Hematopoietic multipotent progenitor cell treated with erythropoietin and hydrocortisone succinate and interleukin-3 and kit ligand, for 6 days (in vitro differentiated cells): ENCODE measurements around the gene RAB18.
"Not testable (repeated sequence)": the region's sequence is repeated elsewhere in the genome, so short reads cannot be mapped to it uniquely, and the experiment has no call there.

Experiments used
- DNase-seq: peaks from one replicate; pipeline ENCODE4 v3.0.0-alpha.2; 2015

The RAB18 gene

GRCh38 chr10:27550823-27551222 lies 46.7 kb downstream of the RAB18 start:
- DNase-seq = no peak

DNA sequence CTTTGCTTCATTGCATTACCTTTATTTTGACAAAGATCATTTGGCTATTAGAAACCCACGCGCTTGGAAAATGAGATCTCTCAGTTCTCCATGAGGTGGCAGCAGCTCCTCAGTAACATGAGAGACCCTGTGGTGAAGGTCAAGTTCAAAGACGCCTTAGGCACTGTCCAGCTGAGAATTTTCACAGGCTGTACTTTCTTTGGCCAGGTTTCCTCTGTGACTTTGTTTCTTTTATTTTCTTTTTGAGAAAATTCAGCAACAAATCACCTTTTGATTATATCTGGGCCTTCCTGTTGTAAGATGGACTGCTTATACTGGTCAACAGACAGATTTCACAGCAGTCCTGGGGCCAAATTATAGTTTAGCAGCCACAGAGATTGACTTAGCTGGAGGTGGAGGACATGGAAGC lies 54.5 kb downstream of the RAB18 start:
- peak; percentile 81 for DNase-seq

GRCh38 chr10:27561334-27561733 lies 57.2 kb downstream of the RAB18 start:
- DNase-seq = no peak

- DNase-seq = no peak
Measured at GRCh38 chr10:27564398-27564797, 60.3 kb downstream of the RAB18 start.

DNA sequence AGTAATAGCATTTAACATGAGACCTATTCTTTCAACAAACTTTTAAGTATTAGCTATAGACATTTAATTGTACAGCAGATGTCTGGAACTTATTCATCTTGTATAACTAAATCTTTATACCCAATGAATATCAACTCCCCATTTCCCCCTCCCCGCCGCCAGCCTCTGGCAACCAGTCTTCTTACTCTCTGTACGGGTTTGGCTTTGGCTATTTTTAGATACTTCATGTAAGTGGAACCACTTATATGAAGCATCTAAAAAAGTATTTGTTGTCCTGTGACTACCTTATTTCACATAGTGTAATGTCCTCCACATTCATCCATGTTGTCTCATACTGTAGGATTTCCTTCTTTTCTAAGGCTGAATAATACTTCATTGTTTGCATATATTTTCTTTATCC lies 60.8 kb downstream of the RAB18 start:
- DNase-seq = no peak

GRCh38 chr10:27568196-27569175 lies 64.4 kb downstream of the RAB18 start:
- no peak for DNase-seq

DNA sequence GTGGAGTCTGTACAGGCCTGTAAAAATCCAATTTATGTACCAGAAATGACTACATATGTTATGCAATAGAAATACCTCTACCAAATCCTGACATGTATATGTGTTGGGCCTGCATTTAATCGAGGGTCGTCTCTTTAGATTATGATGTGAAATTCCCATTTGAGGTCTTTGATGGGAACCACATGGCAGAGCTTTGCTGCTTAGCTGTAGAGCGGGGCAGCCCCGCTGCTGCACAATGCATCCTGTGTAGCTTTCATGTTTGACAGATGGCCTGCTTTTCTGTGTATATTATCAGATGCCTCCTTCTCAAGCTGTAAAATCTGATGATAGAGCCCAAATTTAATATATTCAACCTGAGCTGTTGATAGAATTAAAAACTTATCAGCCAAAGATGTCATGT lies 65.8 kb downstream of the RAB18 start:
- no peak for DNase-seq

DNA sequence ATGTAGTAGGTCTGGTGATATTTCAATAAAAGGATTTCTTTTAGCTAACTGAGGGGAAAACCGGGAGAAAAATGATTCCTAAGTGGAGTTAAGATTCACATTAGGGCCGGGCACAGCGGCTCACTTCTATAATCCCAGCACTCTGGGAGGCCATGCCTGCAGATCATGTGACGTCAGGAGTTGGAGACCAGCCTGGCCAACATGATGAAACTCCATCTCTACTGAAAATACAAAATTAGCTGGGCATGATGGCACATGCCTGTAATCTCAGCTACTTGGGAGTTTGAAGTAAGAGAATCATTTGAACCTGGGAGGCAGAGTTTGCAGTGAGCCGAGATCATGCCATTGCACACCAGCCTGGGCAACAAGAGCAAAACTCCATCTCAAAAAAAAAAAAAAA lies 72.9 kb downstream of the RAB18 start:
- DNase-seq = not testable (repeated sequence)

GRCh38 chr10:27578316-27578715 lies 74.2 kb downstream of the RAB18 start:
- DNase-seq = no peak

DNA sequence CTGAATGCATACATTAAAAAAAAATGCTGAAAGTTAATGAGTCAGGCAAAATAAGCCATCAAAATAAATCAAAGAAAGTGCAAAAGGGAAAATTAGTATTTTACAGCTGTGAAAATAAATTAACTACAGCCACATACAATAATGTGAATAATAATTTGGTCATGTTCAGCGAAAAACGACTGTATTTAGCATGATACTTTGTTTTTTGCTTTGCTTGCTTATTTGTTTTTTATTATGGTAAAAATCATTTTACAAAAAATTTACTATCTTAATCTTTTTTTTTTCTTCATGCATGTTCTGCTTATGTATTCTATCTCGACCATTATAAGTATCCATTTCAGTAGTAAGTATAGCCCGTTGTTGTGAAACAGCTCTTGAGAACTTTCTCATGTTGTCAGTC lies 77.1 kb downstream of the RAB18 start:
- no peak for DNase-seq

DNA sequence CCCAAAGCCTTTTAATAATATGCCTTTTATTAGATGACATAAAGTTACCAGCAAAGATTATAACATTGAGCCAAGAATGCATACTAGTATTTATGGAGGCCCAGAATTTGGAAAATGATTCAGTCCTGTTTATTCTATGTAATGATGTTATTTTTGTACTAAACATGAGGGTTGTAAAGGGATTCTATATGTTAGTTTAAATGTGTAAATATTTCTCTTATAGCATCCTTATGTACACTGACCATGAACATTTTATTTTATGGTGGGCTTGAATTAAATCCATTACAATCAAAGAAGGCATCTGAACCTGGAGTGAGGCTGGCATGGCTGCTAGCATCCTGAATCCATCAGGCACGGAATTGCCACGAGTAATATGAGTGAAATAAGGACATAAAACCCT lies 80.2 kb downstream of the RAB18 start:
- no peak for DNase-seq
